HG03045 (cell line): Measurements from ENCODE around the gene BET1L.

Source experiments
- ATAC-seq: cut with Tn5 transposase; IDR thresholded peaks from one replicate; pipeline ENCODE4 v1.9.1; 2021; ENCODE audit warnings: mild to moderate bottlenecking, moderate library complexity; ENCODE audit not compliant: unreplicated experiment

Gene BET1L

DNA sequence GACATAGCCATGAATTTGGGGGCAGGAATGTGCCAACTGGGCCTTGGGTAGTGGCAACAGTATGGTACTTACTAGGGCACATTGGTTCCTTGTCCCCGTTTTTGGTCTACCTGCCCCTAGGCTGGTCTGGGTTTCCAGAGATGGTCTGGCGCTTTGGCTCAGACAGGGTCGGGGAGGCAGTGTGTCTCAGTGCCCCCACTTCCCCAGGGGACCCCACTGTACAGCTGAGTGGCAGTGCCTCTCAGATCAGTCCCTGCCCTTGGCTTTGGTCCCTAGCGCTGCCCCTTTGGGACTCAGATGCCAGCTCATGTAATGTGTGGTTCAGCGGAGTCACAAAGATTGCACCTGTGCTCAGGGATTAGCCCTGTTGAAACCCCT, 3.6 kb upstream of the BET1L start:
- ATAC-seq, result no peak

DNA sequence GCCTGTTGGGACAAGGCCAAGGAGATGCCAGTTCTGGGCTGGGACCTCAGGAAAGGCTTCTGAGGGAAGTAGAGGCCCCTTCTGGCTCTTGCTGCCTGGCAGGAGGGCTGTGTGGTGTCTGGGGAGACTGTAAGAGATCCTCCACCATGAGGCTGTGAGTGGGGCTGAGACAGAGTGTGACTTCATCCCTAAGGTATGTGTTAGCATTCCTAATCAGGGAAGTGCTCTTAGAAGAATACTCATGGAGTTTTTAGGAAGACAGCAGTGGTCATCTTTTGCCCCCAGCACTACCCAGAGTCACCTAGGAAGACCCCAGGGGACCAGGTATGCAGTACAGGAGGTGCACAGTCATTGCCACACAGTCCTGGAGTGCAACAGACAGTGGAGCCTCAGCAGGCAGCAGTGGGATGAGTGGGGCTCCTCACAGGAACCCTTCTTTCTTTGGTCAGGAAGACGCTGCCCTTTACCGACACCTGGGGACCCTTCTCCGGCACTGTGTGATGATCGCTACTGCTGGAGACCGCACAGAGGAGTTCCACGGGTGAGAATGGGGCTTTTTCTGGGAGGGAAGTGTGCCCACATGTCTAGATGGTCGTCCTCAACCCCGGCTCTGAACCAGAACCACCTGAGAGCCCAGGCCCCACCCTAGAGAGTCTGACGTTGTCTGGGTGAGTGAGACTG, 3.1 kb upstream of the BET1L start:
- ATAC-seq, result no peak

DNA sequence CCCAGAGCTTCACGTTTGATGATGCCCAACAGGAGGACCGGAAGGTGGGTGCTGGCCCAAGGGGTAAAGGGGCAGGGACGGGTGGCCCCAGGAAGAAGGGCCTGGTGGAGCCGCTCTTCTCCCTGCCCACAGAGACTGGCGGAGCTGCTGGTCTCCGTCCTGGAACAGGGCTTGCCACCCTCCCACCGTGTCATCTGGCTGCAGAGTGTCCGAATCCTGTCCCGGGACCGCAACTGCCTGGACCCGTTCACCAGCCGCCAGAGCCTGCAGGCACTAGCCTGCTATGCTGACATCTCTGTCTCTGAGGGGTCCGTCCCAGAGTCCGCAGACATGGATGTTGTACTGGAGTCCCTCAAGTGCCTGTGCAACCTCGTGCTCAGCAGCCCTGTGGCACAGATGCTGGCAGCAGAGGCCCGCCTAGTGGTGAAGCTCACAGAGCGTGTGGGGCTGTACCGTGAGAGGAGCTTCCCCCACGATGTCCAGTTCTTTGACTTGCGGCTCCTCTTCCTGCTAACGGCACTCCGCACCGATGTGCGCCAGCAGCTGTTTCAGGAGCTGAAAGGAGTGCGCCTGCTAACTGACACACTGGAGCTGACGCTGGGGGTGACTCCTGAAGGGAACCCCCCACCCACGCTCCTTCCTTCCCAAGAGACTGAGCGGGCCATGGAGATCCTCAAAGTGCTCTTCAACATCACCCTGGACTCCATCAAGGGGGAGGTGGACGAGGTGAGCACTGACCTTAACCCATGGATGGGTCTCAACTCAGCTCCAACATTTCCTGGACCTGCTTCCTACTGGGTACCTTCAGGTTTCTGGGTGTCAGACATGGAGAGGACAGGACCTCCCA, 2.3 kb upstream of the BET1L start:
- ATAC-seq, result no peak

DNA sequence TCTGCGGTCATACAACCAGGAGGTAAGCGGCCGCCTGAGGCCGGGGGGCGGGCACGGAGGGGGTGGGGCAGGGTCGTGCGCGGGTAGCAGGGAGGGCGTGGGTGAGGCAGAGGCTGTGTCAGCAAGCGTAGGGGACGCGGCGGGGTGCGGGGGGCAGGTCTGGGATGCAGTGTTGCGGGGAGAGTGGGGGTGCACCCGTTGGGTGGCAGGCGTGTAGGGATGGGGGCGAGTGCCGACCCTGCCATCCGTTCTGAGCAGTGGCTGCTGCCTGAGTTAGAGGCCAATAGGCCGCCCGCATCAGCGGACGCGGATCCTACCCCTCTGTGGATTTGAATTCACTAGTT, 1.7 kb upstream of the BET1L start:
- no peak for ATAC-seq

DNA sequence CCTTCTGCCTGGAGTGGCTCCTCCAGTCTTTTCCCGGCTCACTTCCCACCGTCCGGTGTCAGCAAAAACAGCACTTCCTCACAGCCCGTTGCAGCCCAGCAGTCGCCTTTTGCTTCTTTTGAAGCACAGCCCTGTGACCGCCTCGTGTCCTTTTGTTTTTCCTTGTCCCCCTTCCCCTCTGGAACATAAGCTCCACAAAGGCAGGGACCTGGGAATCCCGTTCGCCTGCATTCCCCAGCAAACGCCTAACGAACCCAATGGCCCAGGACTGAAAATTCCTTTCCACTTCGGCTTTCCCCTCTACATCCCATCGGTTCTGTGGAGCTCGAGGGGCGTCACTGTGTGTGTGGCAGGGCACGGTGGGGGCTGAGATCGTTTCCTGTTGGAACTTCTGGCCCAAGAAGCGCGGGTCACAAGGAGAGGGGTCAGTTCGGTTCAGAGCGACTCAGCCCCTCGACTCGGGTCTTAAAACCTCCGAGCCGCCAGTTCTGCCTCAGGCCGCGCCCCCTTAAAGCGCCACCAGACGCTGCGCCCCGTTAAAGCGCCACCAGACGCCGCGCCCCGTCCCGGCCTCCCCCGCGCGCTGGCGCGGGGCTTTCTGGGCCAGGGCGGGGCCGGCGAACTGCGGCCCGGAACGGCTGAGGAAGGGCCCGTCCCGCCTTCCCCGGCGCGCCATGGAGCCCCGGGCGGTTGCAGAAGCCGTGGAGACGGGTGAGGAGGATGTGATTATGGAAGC, 1.1 kb upstream of the BET1L start:
- ATAC-seq, result peak; percentile 30

DNA sequence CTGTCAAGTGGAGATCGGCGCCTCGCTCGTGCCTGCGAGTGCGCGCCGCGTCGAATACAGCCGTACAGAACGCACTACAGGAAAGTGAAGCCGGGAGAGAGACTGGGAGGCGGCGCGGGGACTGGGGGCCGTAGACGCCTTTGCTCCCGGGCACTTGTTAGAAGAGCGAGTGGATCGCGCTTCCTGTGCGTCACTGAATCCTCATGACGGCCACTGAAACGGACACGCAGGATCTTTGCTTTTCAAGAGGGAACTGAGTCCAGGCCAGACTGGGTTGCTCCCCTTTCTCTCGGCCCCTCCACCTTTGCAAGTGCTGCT, 623 bp upstream of the BET1L start:
- peak; percentile 5 for ATAC-seq

DNA sequence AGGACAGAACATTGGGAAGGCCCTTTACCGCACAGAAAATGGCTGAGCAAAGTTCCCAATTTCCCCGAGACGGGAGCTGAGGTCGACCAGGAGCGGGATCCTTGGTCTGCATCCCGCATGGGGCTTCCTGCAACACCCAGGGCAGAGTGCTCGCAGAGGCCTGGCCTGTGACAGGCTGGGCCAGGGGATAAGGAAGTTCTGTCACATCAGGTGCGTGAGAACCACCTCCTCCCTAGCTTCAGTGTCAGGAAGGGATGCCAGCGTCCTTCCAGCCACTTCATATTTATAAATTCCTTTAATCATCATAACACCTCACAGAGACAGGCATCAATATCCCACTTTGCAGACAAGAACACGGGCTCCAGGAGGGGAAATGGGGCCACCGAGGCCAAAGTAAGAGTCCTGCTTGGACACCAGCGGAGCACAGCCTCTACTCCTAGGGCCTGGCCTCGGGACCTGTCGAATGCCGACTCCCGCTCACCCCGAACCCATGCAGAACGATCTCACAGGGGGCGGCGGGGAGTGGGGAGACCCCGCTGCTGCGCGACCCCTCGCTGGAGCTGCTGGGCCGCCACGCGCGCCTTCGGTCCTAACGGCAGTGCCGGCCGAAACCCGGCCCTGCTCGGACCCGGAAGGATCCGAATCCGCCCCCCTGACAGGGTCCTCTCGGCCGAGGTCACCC, 532 bp downstream of the BET1L start:
- ATAC-seq, result peak; percentile 6

DNA sequence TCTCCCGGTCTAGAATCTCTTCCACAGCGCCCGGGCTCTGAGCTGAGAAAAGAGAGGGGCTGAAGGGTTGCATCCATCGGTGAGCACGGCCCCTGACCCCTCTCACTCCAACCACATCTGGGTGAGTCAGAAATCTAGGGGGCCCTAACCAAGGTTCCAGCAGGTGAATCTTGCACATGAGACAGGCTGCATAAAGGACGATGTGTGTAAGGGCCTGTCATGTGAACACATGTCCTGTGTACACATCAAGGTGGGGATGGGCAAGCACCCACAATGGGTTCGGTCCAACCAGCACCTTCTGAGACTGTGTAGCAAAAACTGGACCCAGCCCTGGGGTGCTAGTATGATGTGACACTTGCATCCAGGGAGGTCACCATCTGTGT, 1.2 kb downstream of the BET1L start:
- ATAC-seq, result no peak

DNA sequence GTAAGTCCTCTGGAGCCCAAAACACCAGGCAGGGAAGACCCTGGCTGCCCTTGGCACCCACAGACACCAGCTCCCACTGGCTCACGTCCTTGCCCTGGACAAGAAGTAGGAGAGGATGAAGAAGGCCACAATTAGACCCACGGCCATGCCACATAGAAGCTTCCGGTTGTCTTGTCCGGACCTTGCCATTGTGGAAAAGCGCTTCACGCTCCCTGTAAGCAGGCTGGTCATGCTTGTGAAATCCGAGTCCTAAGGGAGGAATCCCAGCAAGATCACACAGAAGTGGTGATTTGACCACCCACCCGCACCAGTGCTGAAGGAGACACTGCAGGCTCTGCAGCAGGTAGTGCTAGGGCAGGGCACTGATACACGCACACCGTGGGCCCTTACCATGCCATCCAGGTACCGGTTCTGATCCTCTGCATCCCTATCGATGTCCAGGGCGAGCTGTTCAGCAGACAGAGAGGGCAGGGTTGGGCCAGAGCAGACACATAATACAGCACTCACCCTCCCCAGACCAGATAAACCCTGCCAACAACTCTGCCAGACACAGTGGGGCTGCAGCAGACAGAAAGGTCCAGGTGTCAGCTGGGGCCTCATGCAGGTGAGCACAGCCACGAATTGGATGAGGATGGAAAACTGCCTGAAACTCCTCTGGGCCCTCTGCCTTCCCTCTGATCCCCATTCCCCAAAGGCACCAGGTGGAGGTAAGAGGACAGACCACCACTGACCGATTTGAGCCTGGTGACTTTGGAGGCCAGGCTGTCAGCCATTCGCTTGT, 1.8 kb downstream of the BET1L start:
- no peak for ATAC-seq

DNA sequence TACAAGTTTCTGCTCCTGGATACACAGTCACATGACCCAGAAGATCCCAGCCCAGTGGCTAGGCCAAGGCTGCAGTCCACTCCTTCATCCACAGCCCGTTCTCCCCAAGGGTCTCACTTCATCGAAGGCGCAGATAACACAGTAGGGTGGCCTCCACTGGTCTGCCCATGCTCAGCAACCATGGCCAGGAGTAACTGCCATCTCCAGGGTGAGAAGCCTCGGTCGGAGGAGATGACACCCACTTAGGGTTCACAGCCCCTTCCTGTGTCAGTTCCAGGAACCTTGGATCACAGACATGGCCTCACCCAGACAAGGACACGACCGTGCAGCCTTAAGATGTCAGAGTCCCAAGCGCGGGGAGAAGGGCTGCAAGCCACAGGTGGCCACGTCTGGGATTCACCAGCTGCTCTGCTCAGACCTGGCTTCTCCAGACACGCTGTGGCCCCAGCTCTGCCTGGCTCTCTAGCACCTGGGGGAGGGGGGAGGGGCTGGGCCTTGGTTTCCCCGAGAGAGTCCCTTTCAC, 2.6 kb downstream of the BET1L start:
- no peak for ATAC-seq

DNA sequence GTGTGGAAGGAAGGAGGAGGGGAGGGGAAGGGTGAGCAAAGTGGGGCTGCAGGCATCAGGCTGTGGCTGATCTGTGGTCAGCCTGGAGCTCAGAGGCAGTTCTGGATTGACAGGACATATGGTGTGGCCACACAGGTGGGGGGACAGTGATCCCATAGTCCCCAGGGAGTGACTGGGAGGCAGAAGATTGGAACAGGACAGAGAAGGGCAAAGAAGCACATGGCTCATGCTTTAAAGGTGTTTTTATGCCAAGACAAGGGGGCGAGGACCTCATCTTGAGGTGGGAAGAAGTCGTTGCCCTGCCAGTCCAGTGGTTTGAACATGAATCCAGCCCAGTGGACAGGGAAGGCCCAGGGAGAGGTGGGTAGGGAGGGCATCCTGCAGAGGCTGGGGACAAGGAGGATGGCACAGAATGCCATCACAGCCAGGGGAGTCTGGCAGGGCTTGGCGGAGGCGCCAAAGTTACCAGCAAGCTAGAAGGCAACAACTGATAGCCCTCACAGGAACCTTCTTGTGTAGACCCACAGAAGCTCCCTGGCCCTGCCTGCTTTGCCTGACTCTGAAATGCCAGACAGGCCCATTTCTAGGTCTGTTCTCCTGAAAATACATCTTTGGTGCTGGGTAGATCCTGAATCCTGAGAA, 3.1 kb downstream of the BET1L start:
- no peak for ATAC-seq

DNA sequence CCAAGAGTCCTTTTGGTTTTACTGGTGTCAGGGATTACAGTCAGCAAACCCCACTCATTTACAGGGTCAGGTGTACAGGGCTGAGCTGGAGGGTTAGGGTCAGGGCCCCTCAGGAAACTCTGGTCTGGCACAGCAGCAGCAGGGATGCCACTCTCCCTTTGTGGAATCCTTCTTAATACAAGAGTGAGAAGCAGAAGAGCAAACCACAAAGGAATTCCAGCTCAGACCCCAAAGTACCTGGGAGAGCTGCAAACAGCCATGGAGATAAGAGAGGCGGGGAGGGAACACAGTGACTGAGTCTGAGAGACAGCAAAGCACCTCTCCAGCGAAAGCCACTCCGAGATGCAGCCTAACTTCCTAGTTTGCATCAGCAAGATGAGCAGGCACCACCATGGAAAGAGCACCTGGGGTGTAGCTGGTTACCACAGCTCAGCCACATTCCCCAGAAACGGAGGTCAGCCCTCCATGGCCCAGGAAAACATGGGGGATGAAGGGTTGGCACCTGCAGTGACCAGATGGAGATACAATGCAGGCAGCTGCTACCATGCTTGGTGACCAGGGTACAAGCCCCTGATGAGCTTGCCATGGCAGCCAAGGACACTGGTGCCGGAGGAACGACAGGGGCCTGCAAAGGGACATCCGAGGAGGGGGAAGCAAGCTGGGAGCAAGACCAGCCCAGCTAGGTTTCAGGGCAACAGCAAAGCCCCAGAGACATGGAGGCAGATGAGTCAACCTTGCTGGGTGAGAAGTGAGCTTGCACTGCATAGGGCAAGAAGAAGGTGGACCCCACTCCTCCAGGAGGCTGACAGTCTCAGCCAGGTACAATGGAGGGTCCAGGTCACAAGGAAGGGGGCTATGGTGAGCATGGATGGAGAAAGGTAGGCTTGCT, 3.9 kb downstream of the BET1L start:
- no peak for ATAC-seq

DNA sequence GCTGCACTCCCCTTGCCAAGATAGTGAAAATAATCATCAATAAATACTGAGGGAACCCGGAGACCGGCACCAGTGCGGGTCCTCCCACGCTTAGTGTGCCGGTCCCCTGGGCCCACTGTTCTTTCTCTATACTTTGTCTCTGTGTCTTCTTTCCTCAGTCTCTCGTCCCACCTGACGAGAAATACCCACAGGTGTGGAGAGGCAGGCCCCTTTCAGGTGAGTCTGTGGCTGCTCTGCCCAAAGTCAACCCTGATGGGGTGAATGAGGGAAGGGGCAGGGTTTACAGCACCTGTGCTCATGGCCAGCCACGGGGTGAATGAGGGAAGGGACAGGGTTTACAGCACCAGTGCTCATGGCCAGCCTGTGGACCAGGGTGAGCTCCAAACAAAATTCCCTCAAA, 4.7 kb downstream of the BET1L start:
- ATAC-seq, result no peak

DNA sequence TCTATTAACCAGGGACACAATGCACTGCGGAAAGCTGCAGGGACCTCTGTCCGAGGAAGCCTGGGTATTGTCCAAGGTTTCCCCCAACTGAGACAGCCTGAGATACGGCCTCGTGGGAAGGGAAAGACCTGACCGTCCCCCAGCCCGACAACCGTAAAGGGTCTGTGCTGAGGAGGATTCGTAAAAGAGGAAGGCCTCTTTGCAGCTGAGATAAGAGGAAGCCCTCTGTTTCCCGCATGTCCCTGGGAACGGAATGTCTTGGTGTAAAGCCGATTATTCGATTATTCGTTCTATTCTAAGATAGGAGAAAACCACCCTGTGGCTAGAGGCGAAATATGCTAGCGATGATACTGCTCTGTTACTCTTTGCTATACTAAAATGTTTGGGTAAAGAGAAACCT, 5.2 kb downstream of the BET1L start:
- no peak for ATAC-seq

DNA sequence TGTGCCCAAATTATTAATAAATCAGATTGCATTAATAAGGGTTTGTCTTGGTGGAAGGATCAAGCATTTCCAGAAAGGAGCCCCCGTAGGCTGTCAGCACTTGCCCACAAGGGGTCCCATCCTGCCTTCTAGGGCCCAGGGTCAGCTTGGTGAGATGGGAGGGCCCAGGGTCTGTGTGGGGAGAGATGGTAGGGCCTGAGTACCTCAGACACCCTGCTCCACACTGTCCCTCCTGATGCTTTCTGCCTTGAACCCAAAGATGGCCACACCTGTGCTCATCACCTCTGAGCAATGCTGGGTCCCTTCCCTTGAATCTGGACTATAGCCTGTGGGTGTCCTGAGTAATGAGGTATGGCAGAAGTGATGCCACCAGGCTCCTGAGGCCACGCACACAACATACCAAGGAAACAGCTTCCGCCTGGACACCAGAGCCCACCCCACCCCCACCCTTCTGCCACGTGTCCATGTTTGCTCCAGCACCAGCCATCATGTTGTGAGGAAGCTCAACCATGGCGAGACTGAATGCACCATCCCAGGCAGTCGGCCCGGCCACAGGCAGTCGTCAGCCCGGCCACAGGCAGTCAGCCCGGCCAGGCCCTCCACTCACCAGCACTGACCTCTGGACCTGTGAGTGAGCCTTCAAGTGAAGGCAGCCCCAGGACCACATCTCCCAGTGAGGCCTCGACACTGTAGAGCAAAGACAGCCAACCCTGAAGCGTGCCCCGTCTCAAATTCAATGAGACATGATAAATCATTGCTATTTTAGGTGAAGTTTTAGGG, 6.8 kb downstream of the BET1L start:
- ATAC-seq, result no peak

DNA sequence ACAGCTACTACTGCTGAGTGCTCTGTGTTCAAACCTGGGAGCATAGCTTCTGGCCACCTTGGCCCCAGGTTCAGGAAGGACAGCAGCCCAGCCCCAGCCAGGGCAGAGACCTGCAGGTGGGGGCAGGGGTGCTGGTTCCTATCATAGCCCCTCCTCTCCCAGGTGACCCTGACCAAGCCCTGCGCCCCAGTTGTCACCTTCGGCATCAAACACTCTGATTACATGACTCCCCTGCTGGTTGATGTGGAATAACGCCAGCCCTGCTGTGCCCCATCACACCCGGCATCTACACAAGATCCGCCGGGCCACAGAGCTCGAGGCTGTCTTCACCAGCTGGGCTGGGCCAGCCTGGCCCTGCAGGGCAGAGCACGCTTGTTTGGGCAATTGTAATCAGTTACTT, 7.4 kb downstream of the BET1L start:
- no peak for ATAC-seq

DNA sequence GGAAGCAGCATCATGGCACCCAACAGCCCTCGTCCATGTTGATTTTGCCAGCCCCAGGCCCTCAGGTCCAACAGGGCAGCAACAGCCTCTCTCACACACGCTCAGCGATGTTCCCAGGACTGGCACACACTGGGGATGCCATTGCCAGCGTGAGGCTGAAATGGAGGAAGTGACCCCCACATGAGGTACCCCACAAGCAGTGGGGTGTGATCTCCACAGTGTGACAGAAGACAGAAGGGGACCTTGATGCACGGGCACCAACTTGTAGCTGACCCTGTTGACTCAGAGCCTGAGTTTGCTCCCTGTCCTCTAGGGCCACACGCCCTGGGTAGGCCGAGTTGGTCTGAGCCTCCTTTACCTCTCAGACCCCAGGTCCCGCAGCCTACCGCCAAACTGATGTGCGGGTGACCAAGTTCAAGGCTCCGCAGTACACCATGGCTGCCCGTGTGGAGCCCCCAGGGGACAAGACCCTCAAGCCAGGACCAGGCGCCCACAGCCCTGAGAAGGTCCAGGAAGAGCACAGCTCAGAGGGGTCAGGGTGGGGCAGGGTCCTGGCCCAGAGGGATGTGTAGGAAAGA, 8.1 kb downstream of the BET1L start:
- ATAC-seq, result no peak

DNA sequence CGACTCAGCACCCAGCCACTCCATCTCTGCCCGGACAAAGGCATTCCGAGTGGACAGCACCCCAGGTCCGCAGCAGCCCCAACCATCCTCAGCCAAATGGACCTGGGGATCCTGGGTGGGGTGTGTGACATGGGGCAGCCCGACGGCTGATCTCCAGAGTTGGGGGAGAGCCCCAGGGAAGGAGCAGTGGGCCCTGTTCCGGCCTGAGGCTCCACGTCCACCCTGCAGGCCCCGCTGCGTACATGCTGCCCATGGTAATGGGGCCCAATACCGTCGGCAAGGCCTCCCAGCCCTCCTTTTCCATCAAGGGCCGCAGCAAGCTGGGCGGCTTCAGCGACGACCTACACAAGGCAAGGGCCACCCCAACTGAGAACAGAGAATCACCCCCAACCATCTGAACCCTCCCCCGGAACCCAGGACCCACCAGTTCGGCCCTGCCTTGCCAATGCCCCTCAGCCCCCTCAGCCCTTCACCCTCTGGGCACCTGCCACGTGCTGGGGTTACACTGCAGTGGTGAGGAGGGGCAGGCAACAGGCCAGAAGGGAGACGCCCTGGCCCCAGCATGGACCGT, 8.9 kb downstream of the BET1L start:
- no peak for ATAC-seq
